ENCODE results near the gene PPP1R10. TPM values are rescaled to one million over a fixed set of nuclear protein-coding genes. Genes with fewer than 3 reads are reported as not detected.

PPP1R10 gene
- total RNA-seq, 4 donors from 2014 or later, result 29.4 to 48.6 (median 39.3) TPM

DNA sequence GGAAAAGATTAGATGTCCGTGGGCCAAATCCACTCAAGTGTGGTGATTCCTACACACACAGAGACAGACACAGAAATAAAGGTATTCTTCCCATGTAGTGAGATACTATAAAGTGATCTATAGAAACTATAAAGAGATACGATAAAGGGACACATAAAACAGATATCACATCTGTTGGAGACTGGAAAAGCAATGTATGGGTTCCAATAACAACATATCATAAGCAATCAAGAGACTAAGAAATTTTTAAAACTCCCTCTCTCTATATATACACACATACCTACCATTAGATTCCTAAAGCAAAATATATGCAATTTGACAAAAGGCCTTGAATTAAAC is 5.2 kb downstream of the PPP1R10 start:
- WGBS, 2 donors, result 64 to 66% methylated on average over 2 of the region's 2 CpGs
- Histone ChIP-seq H3K27me3 (no peaks in the 10 kb centered on the region), H3K4me3 (no peak overlapping the region), H3K4me1 (peaks cover 0 to 60% (median 39%) of the 10 kb centered on the region in 4 donors), H3K27ac (peak overlapping the region in 2 of 4 donors; percentile 57 to 100), H3K9me3 (no peaks in the 10 kb centered on the region), H3K36me3 (peaks cover 5 to 38% (median 7%) of the 10 kb centered on the region in 3 donors)
- TF ChIP-seq POLR2A (IDR thresholded peaks at IDR 0.05) (no peak), EP300 (IDR thresholded peaks at IDR 0.05) (no peak)
- TF ChIP-seq, protein P1, sequence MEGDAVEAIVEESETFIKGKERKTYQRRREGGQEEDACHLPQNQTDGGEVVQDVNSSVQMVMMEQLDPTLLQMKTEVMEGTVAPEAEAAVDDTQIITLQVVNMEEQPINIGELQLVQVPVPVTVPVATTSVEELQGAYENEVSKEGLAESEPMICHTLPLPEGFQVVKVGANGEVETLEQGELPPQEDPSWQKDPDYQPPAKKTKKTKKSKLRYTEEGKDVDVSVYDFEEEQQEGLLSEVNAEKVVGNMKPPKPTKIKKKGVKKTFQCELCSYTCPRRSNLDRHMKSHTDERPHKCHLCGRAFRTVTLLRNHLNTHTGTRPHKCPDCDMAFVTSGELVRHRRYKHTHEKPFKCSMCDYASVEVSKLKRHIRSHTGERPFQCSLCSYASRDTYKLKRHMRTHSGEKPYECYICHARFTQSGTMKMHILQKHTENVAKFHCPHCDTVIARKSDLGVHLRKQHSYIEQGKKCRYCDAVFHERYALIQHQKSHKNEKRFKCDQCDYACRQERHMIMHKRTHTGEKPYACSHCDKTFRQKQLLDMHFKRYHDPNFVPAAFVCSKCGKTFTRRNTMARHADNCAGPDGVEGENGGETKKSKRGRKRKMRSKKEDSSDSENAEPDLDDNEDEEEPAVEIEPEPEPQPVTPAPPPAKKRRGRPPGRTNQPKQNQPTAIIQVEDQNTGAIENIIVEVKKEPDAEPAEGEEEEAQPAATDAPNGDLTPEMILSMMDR (IDR thresholded peaks at IDR 0.05), result no peak
- DNase-seq (ENCODE audit: low spot score in 2 of 2), result no peak

DNA sequence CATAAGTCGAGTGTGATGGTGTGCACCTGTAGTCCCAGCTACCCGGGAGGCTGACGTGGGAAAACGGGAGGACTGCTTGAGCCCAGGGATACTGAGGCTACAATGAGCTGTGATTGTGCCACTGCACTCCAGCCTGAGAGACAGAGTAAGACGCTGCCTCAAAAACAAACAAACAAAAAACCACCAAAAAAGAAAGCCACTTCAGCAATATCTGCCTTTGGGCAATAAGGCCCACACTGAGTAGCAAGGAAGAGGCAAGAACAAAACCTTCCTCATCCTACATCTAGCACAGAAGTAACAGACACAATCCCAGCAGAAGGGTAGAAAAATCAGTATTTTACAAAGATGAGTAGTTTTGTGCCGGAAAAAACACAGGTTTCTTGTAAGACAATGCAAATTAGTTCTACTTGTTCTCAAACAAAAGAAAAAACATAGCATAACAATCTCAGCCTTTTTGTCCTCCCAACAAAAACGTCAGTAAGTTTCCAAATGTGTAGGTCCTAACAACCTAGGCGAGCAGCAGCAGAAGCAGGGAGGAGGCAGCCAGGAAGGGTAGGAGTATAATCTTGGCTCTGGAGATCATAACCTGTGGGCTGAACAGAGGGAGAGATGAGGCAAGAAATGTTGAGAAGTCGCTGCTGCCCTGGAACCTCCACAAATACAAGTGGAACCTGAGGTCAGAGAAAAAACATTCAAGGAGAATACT is 5.7 kb downstream of the PPP1R10 start:
- peak overlapping the region in 2 of 4 donors; percentile 57 to 100 for H3K27ac ChIP-seq
- peaks cover 0 to 60% (median 39%) of the 10 kb centered on the region in 4 donors for H3K4me1 ChIP-seq
- no peak for DNase-seq (ENCODE audit: low spot score in 2 of 2)
- H3K36me3 ChIP-seq, result peaks cover 2 to 38% (median 2%) of the 10 kb centered on the region in 3 donors
- no peaks in the 10 kb centered on the region for H3K27me3 ChIP-seq
- no peaks in the 10 kb centered on the region for H3K9me3 ChIP-seq
- no peak overlapping the region for H3K4me3 ChIP-seq
- no peak for TF ChIP-seq POLR2A (IDR thresholded peaks at IDR 0.05)
- TF ChIP-seq, protein P1 (IDR thresholded peaks at IDR 0.05), result no peak
- TF ChIP-seq EP300 (IDR thresholded peaks at IDR 0.05), result no peak
- 65 to 69% methylated on average over 9 of the region's 9 CpGs for WGBS, 2 donors

DNA sequence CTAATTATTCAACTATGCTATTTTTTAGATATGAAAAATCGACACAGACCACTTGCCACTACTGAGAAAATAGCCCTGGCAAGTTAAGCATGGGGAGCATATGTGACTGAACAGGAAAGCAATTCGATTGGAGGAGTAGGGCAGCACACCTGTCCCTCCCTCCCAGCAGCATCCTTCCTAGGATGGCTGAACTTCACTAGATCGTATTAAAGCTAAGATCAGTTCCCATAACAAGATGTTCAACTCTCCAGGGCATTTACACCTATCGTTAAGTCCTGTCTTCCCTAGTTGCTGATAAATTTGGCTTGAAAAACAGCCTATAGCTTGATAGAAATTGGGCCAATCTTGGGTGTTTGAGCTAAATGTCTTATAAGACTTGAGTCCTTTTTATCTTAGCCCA is 7.0 kb downstream of the PPP1R10 start:
- H3K4me3 ChIP-seq, result no peak overlapping the region
- no peak for DNase-seq (ENCODE audit: low spot score in 2 of 2)
- H3K27me3 ChIP-seq, result no peaks in the 10 kb centered on the region
- peak overlapping the region in 2 of 4 donors; percentile 9 to 100 for H3K27ac ChIP-seq
- peaks cover 0 to 60% (median 39%) of the 10 kb centered on the region in 4 donors for H3K4me1 ChIP-seq
- H3K9me3 ChIP-seq, result no peaks in the 10 kb centered on the region
- H3K36me3 ChIP-seq, result peaks cover 0 to 45% (median 12%) of the 10 kb centered on the region in 3 donors
- WGBS, 2 donors, result 78 to 80% methylated on average over 4 of the region's 4 CpGs
- TF ChIP-seq POLR2A (IDR thresholded peaks at IDR 0.05), result no peak
- TF ChIP-seq EP300 (IDR thresholded peaks at IDR 0.05), result no peak
- TF ChIP-seq, protein P1 (IDR thresholded peaks at IDR 0.05), result no peak

DNA sequence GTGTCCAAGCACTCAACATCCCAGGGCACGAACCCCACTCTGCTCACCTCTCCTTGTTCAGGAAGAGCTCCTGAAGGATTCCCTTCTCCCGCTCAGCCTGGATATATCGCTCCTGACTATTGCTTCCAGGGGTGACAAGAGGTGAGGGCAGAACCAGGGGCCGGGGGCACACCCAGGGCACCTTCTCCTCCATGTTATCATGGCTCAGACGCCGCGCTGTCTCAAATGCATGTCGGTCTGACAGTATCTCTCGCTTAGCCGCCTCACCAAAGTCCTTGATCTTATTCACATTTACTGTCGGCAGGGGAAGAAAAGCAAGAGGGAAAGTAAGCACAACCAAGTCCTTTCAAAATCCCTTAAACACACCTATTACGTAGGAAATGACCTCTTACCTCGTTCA is 13.1 kb downstream of the PPP1R10 start:
- peaks cover 12 to 96% (median 50%) of the 10 kb centered on the region in 3 donors for H3K36me3 ChIP-seq
- H3K27me3 ChIP-seq, result no peaks in the 10 kb centered on the region
- TF ChIP-seq, protein P1 (IDR thresholded peaks at IDR 0.05), result no peak
- TF ChIP-seq POLR2A (IDR thresholded peaks at IDR 0.05) (no peak), EP300 (IDR thresholded peaks at IDR 0.05) (no peak)
- H3K4me1 ChIP-seq, result peaks cover 0 to 4% (median under 1%) of the 10 kb centered on the region in 4 donors
- H3K27ac ChIP-seq, result no peak overlapping the region
- no peak for DNase-seq (ENCODE audit: low spot score in 2 of 2)
- H3K9me3 ChIP-seq, result no peaks in the 10 kb centered on the region
- 92 to 94% methylated on average over 13 of the region's 13 CpGs for WGBS, 2 donors
- H3K4me3 ChIP-seq, result no peak overlapping the region

DNA sequence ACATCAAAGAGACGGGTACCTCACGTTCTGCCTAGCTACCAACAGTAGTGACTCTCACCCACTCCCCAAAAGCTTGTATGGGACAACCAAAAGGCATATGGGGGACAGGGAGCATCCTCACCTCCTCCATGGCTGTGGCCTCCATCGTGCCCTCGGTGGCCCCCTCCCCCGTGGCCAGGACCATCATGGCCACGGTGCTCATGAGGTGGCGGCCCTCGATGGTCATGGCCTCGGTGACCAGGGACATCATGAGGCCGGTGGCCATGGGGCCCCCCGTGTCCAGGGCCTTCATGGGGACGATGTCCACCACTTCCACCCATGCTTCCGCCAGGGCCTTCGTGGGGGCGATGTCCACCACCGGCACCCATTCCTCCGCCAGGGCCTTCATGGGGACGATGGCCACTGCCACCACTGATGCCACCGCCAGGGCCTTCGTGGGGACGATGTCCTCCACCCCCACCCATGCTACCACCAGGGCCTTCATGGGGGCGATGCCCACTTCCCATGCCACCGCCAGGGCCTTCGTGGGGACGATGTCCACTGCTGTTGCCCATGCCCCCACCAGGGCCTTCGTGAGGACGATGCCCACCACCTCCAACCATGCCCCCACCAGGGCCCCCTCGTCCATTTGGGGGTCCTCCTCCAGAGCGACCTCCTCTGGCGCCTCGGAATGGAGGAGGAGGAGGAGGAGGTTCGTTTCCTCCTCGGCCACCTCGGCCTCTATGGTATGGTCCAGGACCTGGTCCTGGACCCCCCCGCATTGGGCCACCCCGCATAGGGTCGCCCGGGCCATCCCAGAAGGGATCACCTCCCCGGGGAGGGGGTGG is 15.0 kb downstream of the PPP1R10 start:
- 93% methylated on average over 33 to 34 of the region's 39 CpGs for whole genome bisulfite sequencing, 2 donors
- H3K9me3 ChIP-seq, result no peaks in the 10 kb centered on the region
- no peak overlapping the region for H3K4me3 ChIP-seq
- H3K4me1 ChIP-seq, result no peaks in the 10 kb centered on the region
- no peaks in the 10 kb centered on the region for H3K27me3 ChIP-seq
- H3K36me3 ChIP-seq, result peaks cover 12 to 77% (median 50%) of the 10 kb centered on the region in 3 donors
- no peak for DNase-seq (ENCODE audit: low spot score in 2 of 2)
- H3K27ac ChIP-seq, result no peak overlapping the region
- no peak for TF ChIP-seq EP300 (IDR thresholded peaks at IDR 0.05)
- no peak for TF ChIP-seq POLR2A (IDR thresholded peaks at IDR 0.05)
- TF ChIP-seq, protein P1 (IDR thresholded peaks at IDR 0.05), result no peak
